HepG2 (cell line): ENCODE results near the gene PAXX. TPM values are rescaled to one million over a fixed set of nuclear protein-coding genes. Genes with fewer than 3 reads are reported as not detected.

Source experiments
- ATAC-seq: fragments of 200-7000 bp; cut with Tn5 transposase; 3 replicates; pipeline ENCODE4 v1.9.1; 2020; ENCODE audit warnings: mild to moderate bottlenecking, moderate library complexity
- BruUV-seq: library from RNA; stranded (reverse); fragments of 400-500 nt; replicated peaks from 2 replicates; lab custom pipeline; 2021; lab: Mats Ljungman, UMichigan
- CTCF ChIA-PET: fragments of 300-600 bp; formaldehyde crosslinking; extraction: SDS; loops from one replicate; lab custom pipeline; 2021; ENCODE audit warnings: low total read pairs, inconsistent platforms, low intra/inter-chr PET ratio; lab: Yijun Ruan, JAX
- POLR2A ChIA-PET: fragments of 350-600 bp; sonication (Branson Sonifier 250); formaldehyde crosslinking; loops from one replicate; lab custom pipeline; 2020; ENCODE audit warnings: antibody characterized with exemption, inconsistent platforms; lab: Yijun Ruan, JAX
- DNase-seq: peaks from one replicate; pipeline ENCODE4 v3.0.0-alpha.2; 2015; ENCODE audit warnings: low spot score
- FAIRE-seq: peaks from 3 replicates; lab custom pipeline; 2011; peaks lifted over from hg19 to GRCh38; lab: Jason Lieb, UNC
- H2AFZ ChIP-seq: one replicate; pipeline ENCODE4 v1.6.1; 2011; ENCODE audit warnings: low read length, inconsistent platforms
- H3K27ac ChIP-seq: fragments of 300-600 bp; 3 replicates; pipeline ENCODE4 v1.8.0; 2011; ENCODE audit warnings: mixed run types, mild to moderate bottlenecking, mixed read lengths, low read length, inconsistent platforms; ENCODE audit not compliant: insufficient read depth; ENCODE audit errors: extremely low read length
- H3K27me3 ChIP-seq, 2 experiments: fragments of 200-600 bp in 1 of 2; 2 replicates in 1 of 2; 3 replicates in 1 of 2; pipeline versions ENCODE4 v1.6.0 to v1.8.0; 2011; ENCODE audit warnings: low read length in 2 of 2, mild to moderate bottlenecking in 2 of 2, moderate library complexity in 2 of 2, inconsistent platforms in 1 of 2; ENCODE audit not compliant: insufficient read depth in 2 of 2, control insufficient read depth in 1 of 2
- H3K36me3 ChIP-seq, 2 experiments: fragments of 200-600 bp in 1 of 2; replicated peaks in 1 of 2; 2 replicates in 1 of 2; 3 replicates in 1 of 2; pipeline versions ENCODE4 v1.5.1 to v1.8.0; 2011; ENCODE audit warnings: low read length in 2 of 2, inconsistent platforms in 1 of 2; ENCODE audit not compliant: insufficient read depth in 2 of 2, control insufficient read depth in 1 of 2
- H3K4me1 ChIP-seq: 2 replicates; pipeline ENCODE4 v1.5.1; 2012; ENCODE audit warnings: low read length, inconsistent platforms; ENCODE audit not compliant: insufficient read depth
- H3K4me2 ChIP-seq: 2 replicates; pipeline ENCODE4 v1.6.0; 2011; ENCODE audit warnings: low read depth, low read length, inconsistent platforms
- H3K4me3 ChIP-seq, 3 experiments: fragments of 200-600 bp in 1 of 3; sonication (generic), shearing (Covaris generic) in 1 of 3; replicated peaks in 1 of 3; 2 replicates each; pipeline ENCODE4 v1.5.1; 2011 to 2016; ENCODE audit warnings: low read length in 3 of 3, inconsistent platforms in 2 of 3, low read depth in 2 of 3, mild to moderate bottlenecking in 2 of 3, control low read depth in 1 of 3, mixed read lengths in 1 of 3; ENCODE audit not compliant: insufficient read depth in 1 of 3
- H3K79me2 ChIP-seq: one replicate; pipeline ENCODE4 v1.6.1; 2011; ENCODE audit warnings: low read length, inconsistent platforms; ENCODE audit not compliant: insufficient read depth
- H3K9ac ChIP-seq: 2 replicates; pipeline ENCODE4 v1.6.0; 2011; ENCODE audit warnings: mild to moderate bottlenecking, low read depth, low read length, inconsistent platforms; ENCODE audit not compliant: insufficient read depth
- H3K9me3 ChIP-seq: 2 replicates; pipeline ENCODE4 v1.5.1; 2012; ENCODE audit warnings: mild to moderate bottlenecking, low read length
- H4K20me1 ChIP-seq: 2 replicates; pipeline ENCODE4 v1.6.0; 2011; ENCODE audit warnings: inconsistent platforms, mild to moderate bottlenecking, low read length, moderate library complexity; ENCODE audit not compliant: insufficient read depth
- AGO2 ChIP-seq: fragments of 200-400 bp; formaldehyde crosslinking; optimal IDR thresholded peaks from 2 replicates; pipeline ENCODE3; 2017; ENCODE audit warnings: mild to moderate bottlenecking, low read depth, low read length, moderate library complexity
- CBX2 ChIP-seq, 2 experiments: fragments of 200-600 bp in 1 of 2; sonication (generic); formaldehyde crosslinking in 1 of 2; IDR thresholded peaks; 2 replicates each; pipeline versions ENCODE4 v1.7.0 to v1.8.1; 2018 to 2022; ENCODE audit warnings: low read depth in 2 of 2, low read length in 1 of 2, mild to moderate bottlenecking in 1 of 2, missing genetic modification reagents in 1 of 2
- CENPT ChIP-seq: sonication (generic); formaldehyde crosslinking; IDR thresholded peaks from 2 replicates; pipeline ENCODE4 v1.8.0; 2022; ENCODE audit warnings: low read depth, mild to moderate bottlenecking, moderate library complexity, missing genetic modification reagents
- PAWR ChIP-seq: sonication (generic); formaldehyde crosslinking; IDR thresholded peaks from 2 replicates; pipeline ENCODE4 v1.4.0; 2020; ENCODE audit warnings: missing genetic modification reagents, mild to moderate bottlenecking, borderline replicate concordance
- POLR2G ChIP-seq: fragments of 200-400 bp; formaldehyde crosslinking; IDR thresholded peaks from 2 replicates; pipeline ENCODE4 v1.6.1; 2018; ENCODE audit warnings: mild to moderate bottlenecking, low read depth, low read length, moderate library complexity
- SYNCRIP ChIP-seq: fragments of 200-400 bp; formaldehyde crosslinking; IDR thresholded peaks from 2 replicates; pipeline ENCODE4 v1.6.1; 2018; ENCODE audit warnings: mild to moderate bottlenecking, low read depth, low read length; ENCODE audit not compliant: insufficient read depth
- THAP7 ChIP-seq: sonication (generic); formaldehyde crosslinking; IDR thresholded peaks from 2 replicates; pipeline ENCODE4 v1.8.1; 2023; ENCODE audit warnings: mild to moderate bottlenecking, missing genetic modification reagents
- THYN1 ChIP-seq: sonication (generic); formaldehyde crosslinking; IDR thresholded peaks from 2 replicates; pipeline ENCODE4 v1.8.1; 2023; ENCODE audit warnings: low read depth, mild to moderate bottlenecking, moderate library complexity, missing genetic modification reagents, borderline replicate concordance
- TMF1 ChIP-seq: sonication (generic); formaldehyde crosslinking; IDR thresholded peaks from 2 replicates; pipeline ENCODE4 v1.8.1; 2022; ENCODE audit warnings: low read depth, missing genetic modification reagents
- WIZ ChIP-seq: sonication (generic); formaldehyde crosslinking; IDR thresholded peaks from 2 replicates; pipeline ENCODE4 v1.5.1; 2020; ENCODE audit warnings: mild to moderate bottlenecking, missing genetic modification reagents
- ZNF333 ChIP-seq: sonication (generic); formaldehyde crosslinking; IDR thresholded peaks from 2 replicates; pipeline ENCODE4 v1.4.0; 2020; ENCODE audit warnings: mild to moderate bottlenecking, missing genetic modification reagents, borderline replicate concordance
- ZNF589 ChIP-seq: sonication (generic); formaldehyde crosslinking; conservative IDR thresholded peaks from 2 replicates; pipeline ENCODE4 v1.8.0; 2022; ENCODE audit warnings: mild to moderate bottlenecking, moderate library complexity, missing genetic modification reagents
- ZNF746 ChIP-seq: sonication (generic); formaldehyde crosslinking; IDR thresholded peaks from 2 replicates; pipeline ENCODE4 v1.8.0; 2022; ENCODE audit warnings: mild to moderate bottlenecking, missing genetic modification reagents
- ZNF773 ChIP-seq: sonication (generic); formaldehyde crosslinking; IDR thresholded peaks from 2 replicates; pipeline ENCODE4 v1.4.0; 2020; ENCODE audit warnings: missing genetic modification reagents, borderline replicate concordance
- WGBS: methylation state at CpG from one replicate; pipeline ENCODE4 v1.1.6; 2017; ENCODE audit warnings: low lambda C conversion rate; 5-methylcytosine and 5-hydroxymethylcytosine counted together
- in situ Hi-C: cut with HindIII; loops from 2 replicates; pipeline ENCODE4 v1.10.0; 2017; ENCODE audit warnings: low pct_unique_long_range_greater_than_20kb; ENCODE audit not compliant: extremely low pct_ligation_motif_present
- intact Hi-C: fragments of 100-400 bp; cut with micrococcal nuclease; formaldehyde crosslinking; loops from one replicate; pipeline ENCODE4 v1.10.0; 2022; ENCODE audit not compliant: unreplicated experiment
- polyA plus RNA-seq, 8 experiments: library from polyadenylated mRNA; depleted of rRNA in 3 of 8; stranded (reverse) in 7 of 8; unstranded in 1 of 8; fragments of >200 nt; fragmentation: Illumina TruSeq in 4 of 8; extraction: Trizol in 4 of 8; gene quantifications; 2 replicates each; pipeline versions ENCODE4 v1.2.1 to v1.2.3, GENCODE V29; 2011 to 2016; ENCODE audit warnings: low read depth in 4 of 8, missing spikeins in 1 of 8, mixed read lengths in 1 of 8; ENCODE audit not compliant: insufficient read depth in 1 of 8
- total RNA-seq, 5 experiments: library from RNA; depleted of rRNA; stranded (reverse); fragments of >200 nt; fragmentation: Illumina TruSeq; extraction: Trizol; gene quantifications; 2 replicates each; pipeline ENCODE4 v1.2.3, GENCODE V29; 2016; ENCODE audit warnings: low read depth in 1 of 5
- TF ChIP-seq, protein P1 (sequence below): sonication (generic); formaldehyde crosslinking; IDR thresholded peaks from 2 replicates; pipeline ENCODE4 v1.5.0; 2020; ENCODE audit warnings: missing genetic modification reagents
- TF ChIP-seq, protein P2 (sequence below): sonication (generic); formaldehyde crosslinking; IDR thresholded peaks from 2 replicates; pipeline ENCODE4 v1.8.1; 2023; ENCODE audit warnings: mild to moderate bottlenecking, moderate library complexity, missing genetic modification reagents
- TF ChIP-seq, protein P3 (sequence below): sonication (generic); formaldehyde crosslinking; conservative IDR thresholded peaks from 2 replicates; pipeline ENCODE4 v1.8.0; 2022; ENCODE audit warnings: mild to moderate bottlenecking, moderate library complexity, missing genetic modification reagents

Gene PAXX
- total and polyA plus RNA-seq, 2 of the 13 experiments (the other 11 are each of a cell fraction or from before 2014, with no cell fraction given): 14.0 to 31.9 TPM

DNA sequence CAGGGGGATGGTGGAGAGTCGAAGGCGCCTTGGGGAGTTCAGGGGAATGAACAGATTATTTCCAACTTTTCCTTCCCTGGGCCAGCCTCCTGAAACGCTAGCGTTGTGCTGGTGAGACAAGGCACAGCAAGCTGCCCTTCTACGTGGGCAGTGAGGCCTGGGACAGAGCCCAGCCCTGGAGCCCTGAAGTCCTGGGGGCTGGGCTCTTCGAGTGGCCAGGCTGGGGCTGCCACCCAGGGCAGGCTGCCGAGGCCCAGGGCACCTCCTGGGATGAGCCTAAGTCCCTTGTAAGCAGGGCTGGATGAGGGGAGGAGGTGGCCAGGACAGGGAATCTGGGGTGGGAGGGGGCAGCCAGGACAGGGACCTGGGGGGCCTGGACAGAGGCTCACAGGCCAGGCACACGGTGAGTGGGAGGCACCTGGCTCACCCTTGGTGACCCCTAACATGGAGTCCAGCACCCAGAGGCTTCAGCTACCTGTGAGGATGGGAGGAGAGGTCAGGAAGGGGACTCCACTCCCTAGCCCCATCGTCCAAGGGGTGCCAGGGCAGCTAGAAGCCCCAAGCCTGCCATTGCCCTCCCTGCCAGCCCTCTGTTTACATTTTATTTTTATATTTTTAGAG is 41.5 kb upstream of the PAXX start:
- 24% methylated on average over 3 of the region's 9 CpGs for WGBS
- TF ChIP-seq PAWR (CRISPR knock-in tag) (0 out of 2 replicates have a peak, but pooled peaks have one; percentile 1), POLR2G (no peak), THAP7 (CRISPR knock-in tag) (no peak), THYN1 (CRISPR knock-in tag) (no peak), ZNF589 (CRISPR knock-in tag) (peak; percentile 41; the same call in 1 of the 2 replicates), SYNCRIP (no peak), ZNF746 (CRISPR knock-in tag) (no peak), TMF1 (peak; percentile 6; the same call in 1 of the 2 replicates), ZNF333 (no peak), WIZ (CRISPR knock-in tag) (0 out of 2 replicates have a peak, but pooled peaks have one; percentile 13), AGO2 (peak; percentile 72), ZNF773 (CRISPR knock-in tag) (peak; percentile 10; the same call in 1 of the 2 replicates), CENPT (CRISPR knock-in tag) (no peak), CBX2 (IDR thresholded peaks at IDR 0.05; ENCODE audit: low read depth, low read length) (no peak), CBX2 (CRISPR knock-in tag; IDR thresholded peaks at IDR 0.05; ENCODE audit: low read depth) (no peak)
- TF ChIP-seq, protein P1, sequence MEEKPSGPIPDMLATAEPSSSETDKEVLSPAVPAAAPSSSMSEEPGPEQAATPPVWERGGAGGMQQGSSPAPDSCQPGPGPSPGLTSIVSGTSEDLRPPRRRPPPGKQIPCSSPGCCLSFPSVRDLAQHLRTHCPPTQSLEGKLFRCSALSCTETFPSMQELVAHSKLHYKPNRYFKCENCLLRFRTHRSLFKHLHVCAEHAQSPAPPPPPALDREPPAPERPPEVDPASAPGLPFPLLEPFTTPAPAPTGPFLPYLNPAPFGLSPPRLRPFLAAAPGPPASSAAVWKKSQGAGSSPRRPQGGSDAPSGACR (CRISPR knock-in tag): no peak
- TF ChIP-seq, protein P2, sequence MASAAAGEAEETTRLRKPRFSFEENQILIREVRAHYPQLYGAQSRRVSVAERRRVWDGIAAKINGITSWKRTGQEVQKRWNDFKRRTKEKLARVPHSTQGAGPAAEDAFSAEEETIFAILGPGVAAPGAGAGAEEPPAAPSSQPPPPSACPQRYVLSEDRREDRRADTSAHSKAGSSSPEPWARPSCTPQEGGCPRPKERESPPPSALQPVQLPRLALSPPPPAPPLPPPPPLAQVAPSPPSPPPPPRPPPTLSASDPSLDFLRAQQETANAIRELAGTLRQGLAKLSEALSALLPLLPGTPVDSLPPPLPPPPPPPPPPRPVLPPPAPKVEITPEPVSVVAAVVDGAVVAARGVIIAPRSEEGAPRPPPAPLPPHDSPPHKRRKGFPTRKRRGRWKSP (CRISPR knock-in tag): no peak
- TF ChIP-seq, protein P3, sequence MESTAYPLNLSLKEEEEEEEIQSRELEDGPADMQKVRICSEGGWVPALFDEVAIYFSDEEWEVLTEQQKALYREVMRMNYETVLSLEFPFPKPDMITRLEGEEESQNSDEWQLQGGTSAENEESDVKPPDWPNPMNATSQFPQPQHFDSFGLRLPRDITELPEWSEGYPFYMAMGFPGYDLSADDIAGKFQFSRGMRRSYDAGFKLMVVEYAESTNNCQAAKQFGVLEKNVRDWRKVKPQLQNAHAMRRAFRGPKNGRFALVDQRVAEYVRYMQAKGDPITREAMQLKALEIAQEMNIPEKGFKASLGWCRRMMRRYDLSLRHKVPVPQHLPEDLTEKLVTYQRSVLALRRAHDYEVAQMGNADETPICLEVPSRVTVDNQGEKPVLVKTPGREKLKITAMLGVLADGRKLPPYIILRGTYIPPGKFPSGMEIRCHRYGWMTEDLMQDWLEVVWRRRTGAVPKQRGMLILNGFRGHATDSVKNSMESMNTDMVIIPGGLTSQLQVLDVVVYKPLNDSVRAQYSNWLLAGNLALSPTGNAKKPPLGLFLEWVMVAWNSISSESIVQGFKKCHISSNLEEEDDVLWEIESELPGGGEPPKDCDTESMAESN (CRISPR knock-in tag): 0 out of 2 replicates have a peak, but pooled peaks have one; percentile 28
- Histone ChIP-seq H3K79me2 (peaks cover 5% of the 10 kb centered on the region), H3K9me3 (no peaks in the 10 kb centered on the region), H3K27ac (peak overlapping the region; percentile 95), H3K4me3 (peak overlapping the region; percentile 68 to 90 (median 87)), H3K36me3 (no peaks in the 10 kb centered on the region), H3K4me2 (peak overlapping the region; percentile 100), H2AFZ (no peak overlapping the region), H3K9ac (peak overlapping the region; percentile 86), H3K4me1 (peaks cover 48% of the 10 kb centered on the region), H4K20me1 (no peaks in the 10 kb centered on the region), H3K27me3 (no peaks in the 10 kb centered on the region)
- POLR2A ChIA-PET: interaction anchor here (0.6 kb wide), 1 partner anchor 32 kb away, joined by 3 read pairs; no protein-coding TSS in a partner anchor
- CTCF ChIA-PET: no interaction called here
- in situ Hi-C loops (no loop called here), intact Hi-C loops (no loop called here)
- ATAC-seq (peak; percentile 2), FAIRE-seq (no peak), DNase-seq (no peak)
- BruUV-seq: no TSS peak
